Ascending aorta (tissue), 2 donors: ENCODE measurements around the gene TRIM28. TPM values are rescaled to one million over a fixed set of nuclear protein-coding genes. Genes with fewer than 3 reads are reported as not detected.

Experiments
- DNase-seq, 2 donors: peaks; one replicate each; pipeline ENCODE4 v3.0.0-alpha.2; 2019; ENCODE audit warnings: low spot score in 2 of 2
- H3K27ac ChIP-seq, 2 donors: fragments of 200-600 bp; sonication (generic); one replicate each; pipeline ENCODE4 v1.5.1; 2016 to 2017; ENCODE audit warnings: mild to moderate bottlenecking in 1 of 2
- H3K27me3 ChIP-seq: fragments of 200-600 bp; sonication (generic); one replicate; pipeline ENCODE4 v1.5.1; 2017
- H3K36me3 ChIP-seq, 2 donors: fragments of 200-600 bp; sonication (generic); one replicate each; pipeline ENCODE4 v1.5.1; 2016
- H3K4me1 ChIP-seq, 2 donors: fragments of 200-600 bp; sonication (generic); one replicate each; pipeline ENCODE4 v1.5.1; 2016 to 2017; ENCODE audit warnings: mild to moderate bottlenecking in 1 of 2
- H3K4me3 ChIP-seq, 2 donors: fragments of 200-600 bp; sonication (generic); one replicate each; pipeline ENCODE4 v1.5.1; 2016 to 2017; ENCODE audit warnings: mild to moderate bottlenecking in 1 of 2
- H3K9me3 ChIP-seq, 2 donors: fragments of 200-600 bp; sonication (generic); one replicate each; pipeline ENCODE4 v1.5.1; 2016
- CTCF ChIP-seq, 3 experiments: fragments of 200-600 bp in 2 of 3; fragments of 450-650 bp in 1 of 3; sonication (generic) in 2 of 3; IDR thresholded peaks; one replicate each; pipeline ENCODE4 v1.5.1; 2016 to 2019; ENCODE audit warnings: antibody characterized with exemption in 3 of 3, mild to moderate bottlenecking in 1 of 3, moderate library complexity in 1 of 3
- intact Hi-C: fragments of 100-400 bp; cut with DNase I; formaldehyde crosslinking; loops from one replicate; pipeline ENCODE4 v1.15.1; 2023
- total RNA-seq: library from RNA; depleted of rRNA; stranded (reverse); fragments of >200 nt; gene quantifications from one replicate; pipeline ENCODE4 v1.1.0, GENCODE V29; 2016

The TRIM28 gene
- total RNA-seq, 1 donor from 2014 or later = 222 TPM

DNA sequence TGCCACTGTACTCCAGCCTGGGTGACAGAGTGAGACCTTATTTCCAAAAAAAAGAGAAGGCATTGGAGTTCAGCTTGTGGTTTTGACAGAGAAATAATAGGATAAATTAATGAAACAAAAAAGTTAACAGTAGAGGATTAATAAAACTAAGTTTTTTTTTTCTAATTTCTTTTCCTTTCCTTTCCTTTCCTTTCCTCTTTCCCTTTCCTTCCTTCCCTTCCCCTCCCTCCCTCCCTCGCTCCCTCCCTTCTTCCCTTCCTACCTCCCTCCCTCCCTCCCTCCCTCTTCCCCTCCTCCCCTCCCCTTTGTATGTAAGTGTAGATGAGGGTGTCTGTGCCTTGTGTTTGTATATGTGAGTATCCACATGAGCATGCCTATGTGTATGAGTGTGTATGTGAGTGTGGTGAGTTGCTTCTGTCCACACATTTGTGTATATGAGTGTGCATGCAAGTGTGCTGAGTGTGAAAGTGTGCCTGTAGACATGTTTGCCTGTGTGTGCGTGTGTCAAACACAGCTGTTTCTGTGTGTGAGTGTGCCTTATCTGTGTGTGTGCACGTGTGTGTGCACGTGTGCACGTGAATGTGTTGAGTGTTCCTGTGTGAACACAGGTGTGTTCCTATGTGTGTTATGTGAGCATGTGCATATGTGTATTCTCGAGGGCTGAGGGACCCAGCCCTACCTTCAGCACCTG lies 41.7 kb downstream of the TRIM28 start:
- peaks cover 19 to 28% of the 10 kb centered on the region in 2 donors for H3K36me3 ChIP-seq
- intact Hi-C loops = no loop called here
- H3K4me1 ChIP-seq = peaks cover 0 to 4% of the 10 kb centered on the region in 2 donors
- no peak overlapping the region for H3K27ac ChIP-seq
- no peak for DNase-seq
- no peaks in the 10 kb centered on the region for H3K27me3 ChIP-seq
- H3K4me3 ChIP-seq = no peak overlapping the region
- H3K9me3 ChIP-seq = no peaks in the 10 kb centered on the region
- TF ChIP-seq CTCF (IDR thresholded peaks at IDR 0.05) = no peak

GRCh38 chr19:58586133-58586765 lies 42.4 kb downstream of the TRIM28 start:
- no peak overlapping the region for H3K4me3 ChIP-seq
- intact Hi-C loops = no loop called here
- H3K9me3 ChIP-seq = no peaks in the 10 kb centered on the region
- DNase-seq = peak in 1 of 2 donors; percentile 60
- H3K27me3 ChIP-seq = no peaks in the 10 kb centered on the region
- TF ChIP-seq CTCF (IDR thresholded peaks at IDR 0.05) = no peak
- H3K4me1 ChIP-seq = no peaks in the 10 kb centered on the region
- no peak overlapping the region for H3K27ac ChIP-seq
- H3K36me3 ChIP-seq = peaks cover 19 to 28% of the 10 kb centered on the region in 2 donors

Other genes with a start within 250 kb of the TRIM28 start
- gene ERVK3-1, start 238.7 kb upstream of the TRIM28 start, total RNA-seq = 35.0 TPM
- 1.9 TPM for gene ZSCAN22, start 217.1 kb upstream of the TRIM28 start, total RNA-seq
- gene A1BG, start 190.6 kb upstream of the TRIM28 start, total RNA-seq = 0.32 TPM
- not detected for gene ZNF497, start 181.3 kb upstream of the TRIM28 start, total RNA-seq
- gene ZNF837, start 163.0 kb upstream of the TRIM28 start, total RNA-seq = not detected
- 1,483 TPM for gene RPS5, start 156.8 kb upstream of the TRIM28 start, total RNA-seq
- not detected for gene RNF225, start 148.4 kb upstream of the TRIM28 start, total RNA-seq
- gene ZNF584, start 135.4 kb upstream of the TRIM28 start, total RNA-seq = 17.9 TPM
- gene ZNF132, start 103.9 kb upstream of the TRIM28 start, total RNA-seq = 5.2 TPM
- gene ZNF324B, start 92.4 kb upstream of the TRIM28 start, total RNA-seq = 2.2 TPM
- gene ZNF324, start 77.0 kb upstream of the TRIM28 start, total RNA-seq = 2.1 TPM
- gene ZNF446, start 67.7 kb upstream of the TRIM28 start, total RNA-seq = 42.7 TPM
- not detected for gene SLC27A5, start 32.1 kb upstream of the TRIM28 start, total RNA-seq
- 46.5 TPM for gene ZBTB45, start 24.3 kb upstream of the TRIM28 start, total RNA-seq
- 154 TPM for gene CHMP2A, start 11.0 kb downstream of the TRIM28 start, total RNA-seq
- 14.8 TPM for gene UBE2M, start 14.5 kb downstream of the TRIM28 start, total RNA-seq
- 77.1 TPM for gene MZF1, start 29.3 kb downstream of the TRIM28 start, total RNA-seq